Activated CD4-positive, CD25-positive, alpha-beta regulatory T cell treated with anti-CD3 and anti-CD28 coated beads, Interleukin-2, amount 50 U/mL, for 72 hours (primary cell): ENCODE measurements around the gene SYT3.
"Not testable (repeated sequence)": the region's sequence is repeated elsewhere in the genome, so short reads cannot be mapped to it uniquely, and the experiment has no call there.

ENCODE experiments used
- DNase-seq: peaks from one replicate; pipeline ENCODE4 v3.0.0; 2021

The SYT3 gene

DNA sequence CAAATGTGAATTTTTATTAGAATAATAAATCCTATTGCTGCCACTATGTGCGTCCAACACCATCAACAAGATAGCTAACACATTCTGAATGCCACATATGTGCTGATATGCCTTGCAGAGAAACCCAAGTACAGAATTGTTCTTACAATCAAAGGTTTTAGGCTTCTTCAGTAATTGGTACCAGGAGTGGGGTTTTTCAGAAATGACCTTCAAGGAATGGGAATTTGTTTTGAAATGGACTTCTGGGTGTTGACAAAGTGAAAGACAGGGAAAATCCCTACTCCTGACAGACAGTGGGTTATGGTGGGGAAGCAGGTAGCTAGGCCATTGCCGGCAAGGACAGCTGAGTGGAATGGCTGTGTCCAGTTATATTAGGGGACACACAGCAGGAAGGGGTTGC lies 5.7 kb downstream of the SYT3 start:
- DNase-seq = no peak

DNA sequence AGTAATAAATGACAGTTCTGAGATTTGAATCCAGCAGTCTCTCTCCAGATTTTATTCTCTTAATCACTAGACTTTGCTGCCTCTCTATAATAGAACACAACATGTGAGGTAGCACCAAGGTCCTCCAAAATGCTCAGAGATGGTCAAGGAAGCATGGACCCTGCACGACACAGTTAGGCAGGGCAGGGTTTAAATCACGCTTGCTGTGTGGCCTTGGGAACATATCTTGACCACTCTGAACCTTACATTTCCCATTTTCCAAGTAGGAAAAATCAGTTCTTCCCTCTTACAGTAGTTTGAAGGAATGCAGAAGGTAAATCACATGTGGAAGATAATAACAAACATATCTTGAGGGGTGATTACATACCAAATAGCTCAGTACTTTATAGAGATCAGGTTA lies 6.3 kb downstream of the SYT3 start:
- DNase-seq = no peak

DNA sequence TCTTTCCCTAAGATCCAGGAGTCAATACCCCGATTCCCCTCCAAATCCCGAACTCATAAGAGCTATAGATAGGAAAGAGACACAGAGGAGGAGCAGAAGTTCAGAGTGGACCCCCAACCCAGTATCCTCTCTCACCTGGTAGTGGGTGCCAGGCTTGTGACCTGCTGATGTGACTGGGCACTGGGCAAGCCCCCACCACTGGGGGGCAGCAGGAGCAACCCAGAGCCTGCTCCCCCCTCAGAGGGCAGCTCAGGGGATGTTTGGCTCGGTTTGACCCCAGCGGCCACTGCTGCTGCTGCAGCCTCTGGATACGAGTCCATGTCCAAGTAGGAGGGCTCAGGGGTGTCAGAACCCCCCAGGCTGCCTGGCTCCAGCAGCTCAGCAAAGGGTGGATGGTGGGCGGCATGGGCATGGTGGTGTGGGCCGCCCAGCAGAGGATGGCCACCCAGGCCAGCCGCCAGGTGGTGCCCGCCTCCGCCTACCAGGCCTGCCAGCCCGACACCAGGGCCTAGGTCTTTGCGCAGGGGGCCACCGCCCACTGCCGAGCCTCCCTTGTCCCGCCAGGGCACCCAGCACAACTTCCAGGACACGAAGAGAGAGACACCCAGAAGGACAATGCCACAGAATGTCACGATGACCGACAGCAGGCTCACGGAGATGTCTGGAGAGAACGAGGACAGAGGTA lies 7.4 kb downstream of the SYT3 start:
- no peak for DNase-seq

DNA sequence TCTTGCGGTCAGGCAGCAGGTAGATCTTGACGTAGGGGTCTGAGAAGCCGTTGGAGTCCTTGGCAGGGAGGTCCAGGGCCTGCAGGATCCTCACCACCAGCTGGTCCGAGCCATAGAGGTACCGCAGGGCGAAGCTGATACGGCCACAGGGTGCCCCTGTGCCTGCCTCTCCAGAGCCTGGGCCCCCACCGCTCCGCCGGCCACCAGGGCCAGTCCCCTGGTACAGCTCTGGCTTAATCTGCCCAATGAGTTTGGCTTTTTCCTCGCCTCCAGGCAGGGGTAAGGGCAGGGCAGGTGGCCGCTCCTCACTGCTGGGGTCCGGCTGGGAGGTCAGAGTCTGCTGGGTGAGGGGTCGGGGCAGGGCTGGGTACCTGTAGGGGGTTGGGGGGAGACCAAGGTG lies 9.9 kb downstream of the SYT3 start:
- no peak for DNase-seq

DNA sequence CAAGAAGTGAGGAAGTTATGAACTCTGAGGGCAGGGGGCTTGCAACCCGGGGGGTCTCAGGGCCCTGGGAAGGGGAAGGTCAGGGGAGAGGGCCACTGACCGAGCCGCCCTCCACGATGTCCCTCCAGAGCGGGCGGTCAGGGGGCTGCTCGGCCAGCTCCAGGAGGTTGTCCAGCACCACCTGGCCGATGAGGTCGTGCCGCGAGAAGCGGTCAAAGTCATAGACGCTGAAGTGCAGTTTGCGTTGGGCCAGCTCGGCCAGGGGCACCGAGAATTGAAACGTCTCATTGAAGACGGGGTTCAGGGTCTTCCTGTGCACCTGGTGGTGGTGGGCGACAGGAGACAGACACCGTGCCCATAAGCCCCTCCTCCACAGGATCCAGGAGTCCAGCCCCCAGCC lies 10.5 kb downstream of the SYT3 start:
- no peak for DNase-seq

DNA sequence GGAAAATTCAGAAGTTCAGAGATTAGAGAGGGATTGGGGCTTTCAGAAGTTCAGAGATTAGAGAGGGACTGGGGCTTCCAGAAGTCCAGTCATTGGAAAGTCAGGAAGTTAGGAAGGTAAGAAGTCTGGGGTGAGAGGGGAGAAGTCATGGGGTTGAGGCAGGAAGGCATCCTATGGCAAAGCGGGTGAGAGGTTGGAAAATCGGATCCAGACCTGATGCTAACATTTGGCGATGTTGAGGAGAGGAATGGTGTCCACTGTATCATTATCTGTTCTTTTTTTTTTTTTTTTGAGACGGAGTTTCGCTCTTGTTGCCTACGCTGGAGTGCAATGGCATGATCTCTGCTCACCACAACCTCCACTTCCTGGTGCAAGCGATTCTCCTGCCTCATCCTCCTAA lies 11.1 kb downstream of the SYT3 start:
- no peak for DNase-seq

DNA sequence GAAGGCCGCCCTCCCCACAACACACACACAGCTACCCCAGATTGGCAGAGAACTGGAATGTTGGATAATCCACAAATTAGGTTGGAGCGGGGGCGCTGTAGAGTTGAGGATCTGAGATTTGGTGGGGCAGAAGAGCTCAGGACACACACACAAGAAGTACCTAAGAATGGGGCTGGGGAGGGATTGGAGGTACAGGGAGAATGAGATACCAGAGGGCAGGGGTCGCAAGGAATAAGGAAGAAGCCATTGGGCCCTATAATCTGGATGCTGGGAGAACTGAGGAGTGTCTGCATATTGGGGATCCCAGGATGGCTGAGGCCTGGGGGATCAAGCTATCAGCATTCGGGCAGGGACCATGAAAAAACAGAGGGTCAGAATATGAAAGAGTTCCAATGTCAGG lies 11.5 kb downstream of the SYT3 start:
- no peak for DNase-seq

DNA sequence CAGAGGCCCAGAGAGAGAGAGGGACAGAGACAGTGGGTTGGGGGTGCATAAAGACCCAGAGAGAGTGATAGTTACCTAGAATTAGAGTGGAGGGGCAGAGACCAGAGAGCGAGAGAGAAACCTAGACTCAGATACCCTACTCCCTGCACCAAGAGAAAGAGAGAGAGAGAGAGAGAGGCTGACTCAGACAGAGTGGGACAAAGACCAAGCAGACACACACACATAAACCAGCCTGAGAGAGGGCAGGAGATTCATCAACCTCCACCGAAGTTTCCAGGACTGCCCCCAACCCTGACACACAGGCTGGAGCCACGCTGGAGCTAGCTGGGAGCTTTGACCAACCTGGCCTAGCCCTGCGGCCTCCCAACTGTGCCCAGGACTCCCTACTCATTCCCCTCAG lies 12.9 kb downstream of the SYT3 start:
- no peak for DNase-seq

DNA sequence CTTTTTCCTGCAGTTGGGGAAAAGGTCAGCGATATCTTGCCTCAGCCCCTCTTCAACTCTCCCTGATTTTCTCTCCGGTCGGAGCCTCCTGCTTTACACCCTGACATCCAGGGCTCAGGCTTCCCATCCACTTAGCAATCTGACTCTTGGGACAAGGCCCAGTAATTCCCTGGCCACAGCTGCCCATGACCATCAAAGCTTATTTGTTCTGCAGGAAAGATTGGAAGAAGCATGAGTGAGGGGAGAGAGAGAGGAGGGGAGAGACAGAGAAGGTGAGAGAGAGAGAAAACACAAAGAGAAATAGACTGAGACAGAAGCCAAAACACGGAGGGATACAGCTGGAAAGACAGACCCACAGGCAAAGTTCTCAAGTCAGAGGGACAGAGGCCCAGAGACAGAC lies 13.7 kb downstream of the SYT3 start:
- DNase-seq = no peak

DNA sequence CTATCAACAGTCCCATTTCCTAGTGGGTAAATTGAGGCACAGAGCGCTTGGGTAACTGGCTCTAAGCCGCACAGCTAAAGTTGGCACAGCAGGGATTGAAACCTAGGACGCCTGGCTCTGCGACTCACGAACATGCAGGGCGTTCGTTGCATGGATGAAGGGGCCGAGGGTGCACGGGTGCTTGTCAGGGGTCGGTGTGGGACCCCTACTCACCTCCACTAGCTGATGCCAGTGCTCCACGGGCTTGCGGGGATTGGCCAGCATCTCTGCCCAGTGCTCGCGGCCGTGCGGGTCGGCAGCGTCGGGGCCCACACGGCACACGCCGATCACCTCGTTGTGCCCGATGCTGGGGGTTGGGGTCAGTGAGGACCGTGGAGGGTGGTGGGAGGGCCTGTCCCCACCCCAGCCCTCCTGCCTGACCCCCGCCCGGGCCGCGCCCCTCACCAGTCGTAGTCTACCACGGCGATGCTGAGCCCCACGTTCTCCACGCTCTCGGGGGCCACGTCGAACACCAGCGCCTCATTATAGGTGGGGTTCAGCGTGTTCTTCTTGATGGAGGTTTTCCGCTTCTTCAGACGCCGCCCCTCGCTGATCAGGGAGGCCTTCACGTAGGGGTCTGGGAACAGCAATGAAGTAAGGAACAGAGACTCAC lies 14.6 kb downstream of the SYT3 start:
- DNase-seq = no peak

DNA sequence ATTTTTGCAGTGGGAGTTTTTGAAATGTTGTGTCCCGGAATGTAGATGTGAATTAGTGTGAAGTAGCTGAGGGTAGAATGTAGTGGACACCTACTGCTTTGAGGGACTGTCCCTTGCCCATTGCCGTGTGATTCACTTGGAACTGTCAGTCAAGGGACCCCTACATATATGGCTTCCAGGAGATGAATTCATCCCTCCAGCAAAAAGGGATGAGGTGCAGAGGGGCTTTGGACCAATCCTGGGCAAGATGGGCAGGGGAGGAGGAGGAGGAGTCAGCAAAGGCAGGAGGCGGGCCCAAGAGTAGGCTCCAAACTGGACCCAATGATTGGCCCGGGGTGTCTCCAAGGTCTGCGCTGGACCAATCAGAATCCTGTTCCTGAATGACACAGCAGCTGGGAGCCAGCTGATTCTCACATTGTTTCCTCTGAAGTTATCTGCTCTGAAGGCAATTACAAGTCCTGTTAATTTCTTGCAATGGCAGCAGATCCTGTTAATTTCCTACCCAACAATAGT lies 19.2 kb downstream of the SYT3 start:
- DNase-seq = not testable (repeated sequence)

DNA sequence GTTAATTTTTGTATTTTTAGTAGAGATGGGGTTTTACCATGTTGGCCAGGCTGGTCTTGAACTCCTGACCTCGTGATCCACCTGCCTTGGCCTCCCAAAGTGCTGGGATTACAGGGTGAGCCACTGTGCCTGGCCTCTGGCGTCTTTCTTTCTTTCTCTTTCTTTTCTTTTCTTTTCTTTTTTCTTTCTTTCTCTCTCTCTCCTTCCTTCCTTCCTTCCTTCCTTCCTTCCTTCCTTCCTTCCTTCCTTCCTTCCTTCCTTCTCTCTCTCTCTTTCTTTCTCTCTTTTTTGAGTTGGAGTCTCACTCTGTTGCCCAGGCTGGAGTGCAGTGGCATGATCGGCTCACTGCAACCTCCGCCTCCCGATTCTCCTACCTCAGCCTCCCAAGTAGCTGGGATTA lies 20.5 kb downstream of the SYT3 start:
- not testable (repeated sequence) for DNase-seq

DNA sequence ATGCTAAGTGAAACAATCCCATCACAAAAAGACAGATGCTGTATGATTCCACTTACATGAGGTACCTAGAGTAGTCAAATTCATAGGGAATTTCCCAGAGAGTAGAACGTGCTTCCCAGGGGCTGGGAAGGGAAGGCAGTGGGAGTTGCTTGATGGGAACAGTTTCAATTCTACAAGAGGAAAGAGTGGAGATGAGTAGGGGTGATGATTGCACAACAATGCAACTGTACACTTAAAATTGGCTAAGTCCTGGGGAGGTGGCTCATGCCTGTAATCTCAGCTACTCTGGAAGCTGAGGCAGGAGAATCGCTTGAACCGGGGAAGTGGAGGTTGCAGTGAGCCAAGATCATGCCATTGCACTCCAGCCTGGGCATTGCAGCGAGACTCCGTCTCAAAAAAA lies 21.3 kb downstream of the SYT3 start:
- DNase-seq = not testable (repeated sequence)

DNA sequence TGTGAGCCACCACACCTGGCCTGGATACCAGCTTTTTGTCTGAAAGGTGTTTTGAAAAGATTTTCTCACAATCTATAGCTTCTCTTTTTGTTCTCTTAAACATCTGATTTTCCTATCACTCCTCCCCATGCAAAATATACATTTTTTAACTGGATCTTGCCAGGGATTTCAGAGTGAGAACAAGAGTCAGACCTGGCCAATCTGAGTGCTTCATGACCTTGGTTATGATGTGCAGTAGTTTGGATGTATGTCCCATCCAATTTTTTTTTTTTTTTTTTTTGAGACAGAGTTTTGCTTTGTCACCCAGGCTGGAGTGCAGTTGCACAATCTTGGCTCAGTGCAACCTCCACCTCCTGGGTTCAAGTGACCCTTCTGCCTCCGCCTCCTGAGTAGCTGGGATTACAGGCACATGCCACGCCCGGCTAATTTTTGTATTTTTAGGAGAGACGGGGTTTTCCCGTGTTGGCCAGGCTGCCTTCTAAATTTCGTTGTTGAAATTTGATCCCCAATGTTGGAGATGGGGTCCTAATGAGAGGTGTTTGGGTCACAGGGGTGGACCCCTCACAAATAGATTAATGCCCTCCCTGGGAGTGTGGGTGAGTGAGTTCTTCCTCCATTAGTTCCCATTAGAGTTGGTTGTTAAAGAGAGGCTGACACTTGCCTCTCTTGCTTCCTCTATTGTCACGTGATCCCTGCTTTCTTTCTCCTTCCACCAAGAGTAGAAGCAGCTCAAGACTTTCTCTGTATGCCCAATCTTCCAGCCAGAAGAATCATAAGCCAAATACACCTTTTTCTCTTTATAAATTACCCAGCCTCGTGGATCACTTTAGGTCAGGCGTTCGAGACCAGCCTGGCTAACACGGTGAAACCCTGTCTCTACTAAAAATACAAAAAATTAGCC lies 26.9 kb downstream of the SYT3 start:
- DNase-seq = not testable (repeated sequence)

DNA sequence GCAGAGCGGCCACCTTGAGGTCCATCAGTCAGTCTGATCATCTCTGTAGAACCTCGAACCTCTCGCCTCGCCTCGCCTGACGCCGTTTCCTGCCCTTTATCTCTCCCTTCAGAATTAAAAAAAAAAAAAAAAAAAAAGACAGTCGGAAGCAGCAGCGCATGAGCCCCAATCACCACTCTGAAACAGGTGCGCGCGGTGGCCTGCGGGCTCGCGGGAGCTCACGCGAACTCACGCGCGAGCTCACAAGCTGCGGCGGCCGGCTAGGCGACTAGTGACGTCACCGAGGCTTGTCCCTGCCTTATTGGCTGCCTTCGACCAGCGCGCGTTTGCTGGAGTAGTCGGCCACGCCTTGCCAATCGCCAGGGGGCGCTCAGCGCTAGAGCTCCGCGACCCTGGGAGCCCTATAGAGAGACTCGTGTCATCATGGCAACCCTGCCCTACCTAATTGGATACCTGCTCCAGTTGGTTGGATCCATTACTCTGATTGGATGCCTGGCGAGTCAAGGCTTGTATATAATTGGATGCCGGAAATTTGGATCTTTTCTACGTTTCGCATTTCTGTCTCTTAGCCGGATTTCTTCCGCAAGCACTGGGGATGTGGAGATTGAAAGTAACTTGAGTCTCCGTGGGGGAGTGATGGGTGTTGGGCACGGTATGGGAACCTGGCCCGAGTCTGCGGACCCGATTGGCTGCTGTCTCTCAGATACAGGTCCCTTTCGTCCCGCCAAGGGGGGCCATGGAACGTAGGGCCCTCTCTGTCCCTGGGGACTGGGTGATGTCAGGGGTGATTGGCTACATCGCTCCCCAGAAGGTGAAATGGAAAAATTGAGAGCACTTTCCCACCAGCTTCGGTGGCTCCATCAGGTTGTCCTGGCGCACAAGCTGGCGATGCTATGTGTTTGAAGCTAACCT lies 31.6 kb downstream of the SYT3 start:
- DNase-seq = peak; percentile 80

DNA sequence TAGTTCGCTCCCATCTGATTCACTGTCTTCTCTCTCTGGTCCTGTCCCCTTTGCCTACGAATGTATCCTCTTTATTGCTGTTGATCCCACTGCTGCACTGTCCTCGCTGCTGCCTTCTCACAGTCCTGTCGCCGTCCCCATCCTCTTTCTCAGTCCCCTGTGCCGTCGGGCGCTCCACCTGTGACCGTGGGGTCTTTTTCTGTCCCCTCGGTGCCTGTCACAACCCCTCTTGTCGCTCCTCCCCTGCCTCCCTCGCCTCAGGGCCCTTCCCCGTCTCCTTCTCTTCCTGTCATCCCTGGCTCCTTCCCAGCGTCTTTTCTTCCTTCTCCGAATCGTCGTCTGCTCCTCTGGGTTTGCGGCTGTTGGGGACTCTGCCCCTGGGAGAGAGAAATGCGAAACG lies 32.3 kb downstream of the SYT3 start:
- no peak for DNase-seq

DNA sequence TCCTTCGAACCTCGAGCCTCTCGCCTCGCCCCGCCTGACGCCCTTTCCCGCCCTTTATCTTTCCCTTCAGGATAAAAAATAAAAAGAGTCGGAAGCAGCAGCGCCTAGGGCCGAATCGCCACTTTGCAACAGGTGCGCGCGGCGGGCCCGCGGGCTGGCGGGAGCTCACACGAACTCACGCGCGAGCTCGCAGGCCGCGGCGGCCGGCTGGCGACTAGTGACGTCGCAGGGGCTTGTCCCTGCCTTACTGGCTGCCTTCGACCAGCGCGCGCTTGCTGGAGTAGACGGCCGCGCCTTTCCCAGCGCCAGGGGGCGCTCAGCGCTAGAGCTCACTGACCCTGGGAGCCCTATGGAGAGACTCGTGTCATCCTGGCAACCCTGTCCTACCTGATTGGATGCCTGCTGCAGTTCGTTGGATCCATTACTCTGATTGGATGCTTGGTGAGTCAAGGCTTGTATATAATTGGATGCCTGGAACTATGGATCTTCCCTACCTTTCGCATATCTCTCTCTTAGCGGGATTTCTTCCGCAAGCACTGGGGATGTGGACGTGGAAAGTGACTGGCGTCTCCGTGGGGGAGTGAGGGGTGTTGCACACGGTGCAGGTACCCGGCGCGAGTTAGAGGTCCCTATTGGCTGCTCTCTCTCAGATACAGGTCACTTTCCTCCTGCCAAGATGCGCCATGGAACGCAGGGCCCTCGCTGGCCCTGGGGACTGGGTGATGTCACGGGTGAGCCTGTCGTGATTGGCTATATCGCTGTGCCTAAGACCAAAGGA lies 33.4 kb downstream of the SYT3 start:
- DNase-seq = not testable (repeated sequence)

DNA sequence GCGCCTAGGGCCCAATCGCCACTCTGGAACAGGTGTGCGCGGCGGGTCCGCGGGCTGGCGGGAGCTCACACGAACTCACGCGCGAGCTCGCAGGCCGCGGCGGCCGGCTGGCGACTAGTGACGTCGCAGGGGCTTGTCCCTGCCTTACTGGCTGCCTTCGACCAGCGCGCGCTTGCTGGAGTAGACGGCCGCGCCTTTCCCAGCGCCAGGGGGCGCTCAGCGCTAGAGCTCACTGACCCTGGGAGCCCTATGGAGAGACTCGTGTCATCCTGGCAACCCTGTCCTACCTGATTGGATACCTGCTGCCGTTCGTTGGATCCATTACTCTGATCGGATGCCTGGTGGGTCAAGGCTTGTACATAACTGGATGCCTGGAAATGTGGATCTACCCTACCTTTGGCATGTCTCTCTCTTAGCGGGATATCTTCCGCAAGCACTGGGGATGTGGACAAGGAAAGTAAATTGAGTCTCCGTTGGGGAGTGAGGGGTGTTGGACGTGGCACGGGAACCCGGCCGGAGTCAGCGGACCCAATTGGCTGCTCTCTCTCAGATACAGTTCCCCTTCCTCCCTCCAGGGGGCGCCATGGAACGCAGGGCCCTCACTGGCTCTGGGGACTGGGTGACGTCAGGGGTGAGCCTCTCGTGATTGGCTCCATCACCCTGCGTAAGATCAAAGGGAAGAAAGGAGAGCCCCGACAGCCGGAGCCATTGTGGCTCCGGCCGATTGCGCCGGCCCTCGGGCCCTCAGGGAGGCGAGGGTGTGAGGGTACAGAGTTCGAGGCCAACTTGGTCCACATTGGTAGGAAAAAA lies 35.2 kb downstream of the SYT3 start:
- not testable (repeated sequence) for DNase-seq

DNA sequence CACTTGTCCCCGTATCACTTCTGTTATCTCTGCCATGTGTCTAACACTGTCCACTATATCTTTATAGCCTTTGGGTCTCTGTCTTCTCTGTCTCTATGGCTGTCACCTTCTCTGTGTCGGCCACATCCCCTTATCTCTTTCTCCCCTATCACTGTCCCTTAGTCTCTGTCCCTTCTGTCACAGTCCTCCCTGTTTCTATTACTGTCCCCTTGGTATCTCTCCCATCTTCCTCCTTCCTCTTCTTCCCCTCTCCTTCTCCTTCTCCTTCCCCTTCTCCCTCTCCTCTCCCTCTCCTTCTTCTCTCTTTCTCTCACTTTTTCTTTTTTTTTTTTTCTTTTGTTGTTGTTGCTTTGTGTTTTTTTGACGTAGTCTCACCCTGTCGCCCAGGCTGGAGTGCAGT lies 36.7 kb downstream of the SYT3 start:
- DNase-seq = no peak

DNA sequence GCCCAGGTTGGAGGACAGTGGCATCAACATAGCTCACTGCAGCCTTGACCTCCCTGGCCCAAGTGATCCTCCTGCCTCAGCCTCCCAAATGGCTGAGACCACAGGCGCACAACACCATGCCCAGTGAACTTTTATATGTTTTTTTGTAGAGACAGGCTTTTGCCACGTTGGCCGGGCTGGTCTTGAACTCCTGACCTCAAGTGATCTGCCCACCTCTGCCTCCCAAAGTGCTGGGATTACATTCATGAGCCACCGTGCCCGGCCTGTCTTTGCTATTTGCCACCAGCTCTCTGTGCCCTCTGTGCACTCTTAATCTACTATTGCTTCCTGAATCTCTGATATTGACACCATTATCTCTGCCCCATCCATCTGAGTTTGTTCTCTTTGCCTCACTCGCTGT lies 37.2 kb downstream of the SYT3 start:
- DNase-seq = no peak

DNA sequence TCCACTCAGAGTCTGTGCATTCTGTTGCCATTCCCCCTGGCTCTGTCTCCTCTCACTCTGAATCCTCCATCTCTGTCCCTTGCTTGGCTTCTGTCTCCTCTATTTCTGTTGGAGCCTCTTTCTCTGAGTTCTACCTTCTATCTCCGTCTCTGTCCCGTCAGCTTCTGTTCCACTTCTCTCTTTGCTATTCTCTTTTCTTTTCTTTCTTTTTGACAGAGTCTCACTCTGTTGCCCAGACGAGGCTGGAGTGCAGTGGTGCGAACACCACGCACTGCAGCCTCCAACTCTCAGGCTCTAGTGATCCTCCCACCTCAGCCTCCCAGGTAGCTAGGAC lies 37.6 kb downstream of the SYT3 start:
- DNase-seq = no peak
